ENCODE results near the gene C10orf62. TPM values are rescaled to one million over a fixed set of nuclear protein-coding genes. Genes with fewer than 3 reads are reported as not detected.

The C10orf62 gene
- total and polyA plus RNA-seq, 2 of the 13 experiments (the other 11 are each of a cell fraction or from before 2014, with no cell fraction given), result 0.61 to 1.6 TPM

DNA sequence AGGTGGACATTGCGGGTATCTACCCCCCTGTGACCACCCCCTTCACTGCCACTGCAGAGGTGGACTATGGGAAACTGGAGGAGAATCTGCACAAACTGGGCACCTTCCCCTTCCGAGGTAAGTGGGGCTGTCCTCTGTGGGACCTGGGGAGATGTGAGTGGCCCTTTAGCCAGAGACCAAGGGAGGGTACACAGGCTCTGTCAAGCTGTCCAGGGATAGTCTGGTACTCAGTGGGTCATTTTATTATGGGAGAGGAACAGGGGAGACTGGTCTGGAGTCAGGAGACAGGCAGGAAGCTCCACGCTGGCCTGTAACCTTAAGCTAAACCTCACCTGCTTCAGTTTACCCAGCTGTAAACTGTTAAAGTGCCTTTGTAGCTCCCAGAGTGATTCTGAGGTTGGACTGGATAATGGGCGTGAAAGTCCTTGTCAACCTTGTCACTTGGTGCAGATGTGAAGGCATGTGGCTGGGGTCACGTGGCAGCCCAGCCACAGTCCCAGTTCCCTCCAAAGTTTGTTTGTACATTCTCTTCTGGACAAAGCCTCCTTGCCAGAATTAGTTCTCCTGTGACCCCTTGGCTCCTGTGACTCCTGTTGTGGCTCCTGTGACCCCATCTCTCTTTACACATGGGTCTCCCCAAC, 4.6 kb upstream of the C10orf62 start (continued):
- TF ChIP-seq TBX2 (CRISPR knock-in tag; IDR thresholded peaks at IDR 0.05; ENCODE audit: borderline replicate concordance) (no peak), NFIC (IDR thresholded peaks at IDR 0.05; ENCODE audit: low read length) (no peak), SMC3 (IDR thresholded peaks at IDR 0.05; ENCODE audit: low read length) (no peak), CBFB (CRISPR knock-in tag; IDR thresholded peaks at IDR 0.05) (no peak), EED (CRISPR knock-in tag; IDR thresholded peaks at IDR 0.05) (no peak), ADNP (CRISPR knock-in tag; IDR thresholded peaks at IDR 0.05) (no peak), HOXA3 (CRISPR knock-in tag; IDR thresholded peaks at IDR 0.05) (peak; percentile 20; the same call in 1 of the 2 replicates), ZNF577 (CRISPR knock-in tag; IDR thresholded peaks at IDR 0.05; ENCODE audit: borderline replicate concordance, low read depth) (no peak), HDAC2 (CRISPR knock-in tag; IDR thresholded peaks at IDR 0.05) (no peak), SIX1 (CRISPR knock-in tag; IDR thresholded peaks at IDR 0.05; ENCODE audit: borderline replicate concordance) (0 out of 2 replicates have a peak, but pooled peaks have one; percentile 20), SP1 (IDR thresholded peaks at IDR 0.05) (no peak), SP1 (CRISPR knock-in tag; IDR thresholded peaks at IDR 0.05) (no peak), ZNF652 (CRISPR knock-in tag; IDR thresholded peaks at IDR 0.05; ENCODE audit: borderline replicate concordance, low read depth) (no peak), ZNF160 (CRISPR knock-in tag; IDR thresholded peaks at IDR 0.05) (no peak), KAT7 (CRISPR knock-in tag; IDR thresholded peaks at IDR 0.05; ENCODE audit: borderline replicate concordance) (no peak), FOSL2 (CRISPR knock-in tag; IDR thresholded peaks at IDR 0.05) (0 out of 2 replicates have a peak, but pooled peaks have one; percentile 18)
- TF ChIP-seq, protein P1, sequence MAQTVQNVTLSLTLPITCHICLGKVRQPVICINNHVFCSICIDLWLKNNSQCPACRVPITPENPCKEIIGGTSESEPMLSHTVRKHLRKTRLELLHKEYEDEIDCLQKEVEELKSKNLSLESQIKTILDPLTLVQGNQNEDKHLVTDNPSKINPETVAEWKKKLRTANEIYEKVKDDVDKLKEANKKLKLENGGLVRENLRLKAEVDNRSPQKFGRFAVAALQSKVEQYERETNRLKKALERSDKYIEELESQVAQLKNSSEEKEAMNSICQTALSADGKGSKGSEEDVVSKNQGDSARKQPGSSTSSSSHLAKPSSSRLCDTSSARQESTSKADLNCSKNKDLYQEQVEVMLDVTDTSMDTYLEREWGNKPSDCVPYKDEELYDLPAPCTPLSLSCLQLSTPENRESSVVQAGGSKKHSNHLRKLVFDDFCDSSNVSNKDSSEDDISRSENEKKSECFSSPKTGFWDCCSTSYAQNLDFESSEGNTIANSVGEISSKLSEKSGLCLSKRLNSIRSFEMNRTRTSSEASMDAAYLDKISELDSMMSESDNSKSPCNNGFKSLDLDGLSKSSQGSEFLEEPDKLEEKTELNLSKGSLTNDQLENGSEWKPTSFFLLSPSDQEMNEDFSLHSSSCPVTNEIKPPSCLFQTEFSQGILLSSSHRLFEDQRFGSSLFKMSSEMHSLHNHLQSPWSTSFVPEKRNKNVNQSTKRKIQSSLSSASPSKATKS (CRISPR knock-in tag; IDR thresholded peaks at IDR 0.05), result no peak
- TF ChIP-seq, protein P2, sequence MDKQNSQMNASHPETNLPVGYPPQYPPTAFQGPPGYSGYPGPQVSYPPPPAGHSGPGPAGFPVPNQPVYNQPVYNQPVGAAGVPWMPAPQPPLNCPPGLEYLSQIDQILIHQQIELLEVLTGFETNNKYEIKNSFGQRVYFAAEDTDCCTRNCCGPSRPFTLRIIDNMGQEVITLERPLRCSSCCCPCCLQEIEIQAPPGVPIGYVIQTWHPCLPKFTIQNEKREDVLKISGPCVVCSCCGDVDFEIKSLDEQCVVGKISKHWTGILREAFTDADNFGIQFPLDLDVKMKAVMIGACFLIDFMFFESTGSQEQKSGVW (CRISPR knock-in tag; IDR thresholded peaks at IDR 0.05; ENCODE audit: borderline replicate concordance), result no peak
- TF ChIP-seq, protein P3, sequence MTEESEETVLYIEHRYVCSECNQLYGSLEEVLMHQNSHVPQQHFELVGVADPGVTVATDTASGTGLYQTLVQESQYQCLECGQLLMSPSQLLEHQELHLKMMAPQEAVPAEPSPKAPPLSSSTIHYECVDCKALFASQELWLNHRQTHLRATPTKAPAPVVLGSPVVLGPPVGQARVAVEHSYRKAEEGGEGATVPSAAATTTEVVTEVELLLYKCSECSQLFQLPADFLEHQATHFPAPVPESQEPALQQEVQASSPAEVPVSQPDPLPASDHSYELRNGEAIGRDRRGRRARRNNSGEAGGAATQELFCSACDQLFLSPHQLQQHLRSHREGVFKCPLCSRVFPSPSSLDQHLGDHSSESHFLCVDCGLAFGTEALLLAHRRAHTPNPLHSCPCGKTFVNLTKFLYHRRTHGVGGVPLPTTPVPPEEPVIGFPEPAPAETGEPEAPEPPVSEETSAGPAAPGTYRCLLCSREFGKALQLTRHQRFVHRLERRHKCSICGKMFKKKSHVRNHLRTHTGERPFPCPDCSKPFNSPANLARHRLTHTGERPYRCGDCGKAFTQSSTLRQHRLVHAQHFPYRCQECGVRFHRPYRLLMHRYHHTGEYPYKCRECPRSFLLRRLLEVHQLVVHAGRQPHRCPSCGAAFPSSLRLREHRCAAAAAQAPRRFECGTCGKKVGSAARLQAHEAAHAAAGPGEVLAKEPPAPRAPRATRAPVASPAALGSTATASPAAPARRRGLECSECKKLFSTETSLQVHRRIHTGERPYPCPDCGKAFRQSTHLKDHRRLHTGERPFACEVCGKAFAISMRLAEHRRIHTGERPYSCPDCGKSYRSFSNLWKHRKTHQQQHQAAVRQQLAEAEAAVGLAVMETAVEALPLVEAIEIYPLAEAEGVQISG (CRISPR knock-in tag; IDR thresholded peaks at IDR 0.05), result peak; percentile 65
- TF ChIP-seq, protein P4, sequence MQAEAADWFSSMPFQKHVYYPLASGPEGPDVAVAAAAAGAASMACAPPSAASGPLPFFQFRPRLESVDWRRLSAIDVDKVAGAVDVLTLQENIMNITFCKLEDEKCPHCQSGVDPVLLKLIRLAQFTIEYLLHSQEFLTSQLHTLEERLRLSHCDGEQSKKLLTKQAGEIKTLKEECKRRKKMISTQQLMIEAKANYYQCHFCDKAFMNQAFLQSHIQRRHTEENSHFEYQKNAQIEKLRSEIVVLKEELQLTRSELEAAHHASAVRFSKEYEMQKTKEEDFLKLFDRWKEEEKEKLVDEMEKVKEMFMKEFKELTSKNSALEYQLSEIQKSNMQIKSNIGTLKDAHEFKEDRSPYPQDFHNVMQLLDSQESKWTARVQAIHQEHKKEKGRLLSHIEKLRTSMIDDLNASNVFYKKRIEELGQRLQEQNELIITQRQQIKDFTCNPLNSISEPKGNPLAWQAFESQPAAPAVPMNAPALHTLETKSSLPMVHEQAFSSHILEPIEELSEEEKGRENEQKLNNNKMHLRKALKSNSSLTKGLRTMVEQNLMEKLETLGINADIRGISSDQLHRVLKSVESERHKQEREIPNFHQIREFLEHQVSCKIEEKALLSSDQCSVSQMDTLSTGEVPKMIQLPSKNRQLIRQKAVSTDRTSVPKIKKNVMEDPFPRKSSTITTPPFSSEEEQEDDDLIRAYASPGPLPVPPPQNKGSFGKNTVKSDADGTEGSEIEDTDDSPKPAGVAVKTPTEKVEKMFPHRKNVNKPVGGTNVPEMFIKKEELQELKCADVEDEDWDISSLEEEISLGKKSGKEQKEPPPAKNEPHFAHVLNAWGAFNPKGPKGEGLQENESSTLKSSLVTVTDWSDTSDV (CRISPR knock-in tag; IDR thresholded peaks at IDR 0.05), result no peak
- TF ChIP-seq, protein P5, sequence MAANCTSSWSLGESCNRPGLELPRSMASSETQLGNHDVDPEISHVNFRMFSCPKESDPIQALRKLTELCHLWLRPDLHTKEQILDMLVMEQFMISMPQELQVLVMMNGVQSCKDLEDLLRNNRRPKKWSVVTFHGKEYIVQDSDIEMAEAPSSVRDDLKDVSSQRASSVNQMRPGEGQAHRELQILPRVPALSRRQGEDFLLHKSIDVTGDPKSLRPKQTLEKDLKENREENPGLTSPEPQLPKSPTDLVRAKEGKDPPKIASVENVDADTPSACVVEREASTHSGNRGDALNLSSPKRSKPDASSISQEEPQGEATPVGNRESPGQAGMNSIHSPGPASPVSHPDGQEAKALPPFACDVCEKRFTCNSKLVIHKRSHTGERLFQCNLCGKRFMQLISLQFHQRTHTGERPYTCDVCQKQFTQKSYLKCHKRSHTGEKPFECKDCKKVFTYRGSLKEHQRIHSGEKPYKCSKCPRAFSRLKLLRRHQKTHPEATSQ (CRISPR knock-in tag; IDR thresholded peaks at IDR 0.05; ENCODE audit: borderline replicate concordance), result 0 out of 2 replicates have a peak, but pooled peaks have one; percentile 31
